ENCODE measurements around the gene FBXO21.

DNA sequence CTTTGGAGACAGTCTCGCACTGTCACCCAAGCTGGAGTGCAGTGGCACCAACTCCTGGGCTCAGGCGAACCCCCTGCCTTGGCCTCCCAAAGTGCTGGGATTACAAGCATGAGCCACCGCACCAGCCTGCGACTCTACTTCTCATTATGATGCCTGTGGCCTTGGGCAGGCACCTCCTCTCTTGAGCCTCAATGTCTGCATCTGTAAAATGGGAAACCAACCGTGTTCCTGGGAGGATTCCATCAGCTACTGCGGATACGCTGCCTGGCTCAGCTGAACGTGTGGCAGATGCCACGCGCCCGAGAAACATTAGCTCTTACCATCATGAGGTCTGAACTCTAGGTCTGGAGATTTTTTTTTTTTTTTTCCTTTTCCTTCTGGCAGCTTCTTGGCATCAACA is 96.8 kb downstream of the FBXO21 start:
- TF ChIP-seq, protein P1, sequence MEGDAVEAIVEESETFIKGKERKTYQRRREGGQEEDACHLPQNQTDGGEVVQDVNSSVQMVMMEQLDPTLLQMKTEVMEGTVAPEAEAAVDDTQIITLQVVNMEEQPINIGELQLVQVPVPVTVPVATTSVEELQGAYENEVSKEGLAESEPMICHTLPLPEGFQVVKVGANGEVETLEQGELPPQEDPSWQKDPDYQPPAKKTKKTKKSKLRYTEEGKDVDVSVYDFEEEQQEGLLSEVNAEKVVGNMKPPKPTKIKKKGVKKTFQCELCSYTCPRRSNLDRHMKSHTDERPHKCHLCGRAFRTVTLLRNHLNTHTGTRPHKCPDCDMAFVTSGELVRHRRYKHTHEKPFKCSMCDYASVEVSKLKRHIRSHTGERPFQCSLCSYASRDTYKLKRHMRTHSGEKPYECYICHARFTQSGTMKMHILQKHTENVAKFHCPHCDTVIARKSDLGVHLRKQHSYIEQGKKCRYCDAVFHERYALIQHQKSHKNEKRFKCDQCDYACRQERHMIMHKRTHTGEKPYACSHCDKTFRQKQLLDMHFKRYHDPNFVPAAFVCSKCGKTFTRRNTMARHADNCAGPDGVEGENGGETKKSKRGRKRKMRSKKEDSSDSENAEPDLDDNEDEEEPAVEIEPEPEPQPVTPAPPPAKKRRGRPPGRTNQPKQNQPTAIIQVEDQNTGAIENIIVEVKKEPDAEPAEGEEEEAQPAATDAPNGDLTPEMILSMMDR (conservative IDR thresholded peaks at IDR 0.05 in 1 of 2, IDR thresholded peaks at IDR 0.05 in 1 of 2; ENCODE audit: low read depth in 1 of 2, low read length in 2 of 2): no peak
- no peak for TF ChIP-seq EZH2 (IDR thresholded peaks at IDR 0.05; ENCODE audit: low read length, missing control alignments)
